Measurements from ENCODE around the gene LRRIQ1.
A peak's percentile ranks its signal among the peaks of the same experiment; 100 is the strongest.

LRRIQ1 gene

GRCh38 chr12:85095501-85095900, 59.4 kb downstream of the LRRIQ1 start:
- H3K27ac ChIP-seq = no peak overlapping the region
- DNase-seq (ENCODE audit: low spot score) = no peak
- ChIA-PET POLR2A (ENCODE audit: low non-redundant PET) (no interaction called here), CTCF (no interaction called here)
- TF ChIP-seq CTCF (conservative IDR thresholded peaks at IDR 0.05; ENCODE audit: low read depth) = no peak

GRCh38 chr12:85130646-85131045, 94.5 kb downstream of the LRRIQ1 start:
- no peak for TF ChIP-seq CTCF (conservative IDR thresholded peaks at IDR 0.05; ENCODE audit: low read depth)
- no peak overlapping the region for H3K27ac ChIP-seq
- ChIA-PET POLR2A (ENCODE audit: low non-redundant PET) (no interaction called here), CTCF (no interaction called here)
- no peak for DNase-seq (ENCODE audit: low spot score)

GRCh38 chr12:85138833-85139232, 102.7 kb downstream of the LRRIQ1 start:
- DNase-seq (ENCODE audit: low spot score) = no peak
- CTCF ChIA-PET = no interaction called here
- H3K27ac ChIP-seq = no peak overlapping the region
- POLR2A ChIA-PET (ENCODE audit: low non-redundant PET) = no interaction called here
- no peak for TF ChIP-seq CTCF (conservative IDR thresholded peaks at IDR 0.05; ENCODE audit: low read depth)

DNA sequence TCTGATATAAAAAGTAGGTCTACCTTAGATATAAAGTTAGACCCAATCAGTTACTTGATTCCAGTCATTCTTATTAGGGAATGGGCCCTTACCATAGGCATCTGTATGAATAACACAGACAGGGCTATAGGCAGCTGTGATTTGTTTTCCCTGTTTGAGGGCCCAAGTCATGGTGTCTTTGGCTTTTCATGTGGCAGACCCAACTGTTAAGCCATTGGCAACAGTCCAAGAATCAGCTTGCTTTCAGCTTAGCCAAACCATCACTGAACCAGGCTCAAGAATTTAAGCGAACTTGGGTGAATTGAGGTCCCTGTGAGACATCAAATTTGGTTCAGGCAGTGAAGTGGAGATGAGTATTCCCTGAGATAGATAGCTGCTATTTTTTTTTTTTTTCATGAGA, 111.2 kb downstream of the LRRIQ1 start:
- DNase-seq (ENCODE audit: low spot score) = no peak
- H3K27ac ChIP-seq = no peak overlapping the region
- no peak for TF ChIP-seq CTCF (conservative IDR thresholded peaks at IDR 0.05; ENCODE audit: low read depth)
- ChIA-PET POLR2A (ENCODE audit: low non-redundant PET) (no interaction called here), CTCF (no interaction called here)

GRCh38 chr12:85152311-85152729, 116.2 kb downstream of the LRRIQ1 start:
- H3K27ac ChIP-seq = no peak overlapping the region
- ChIA-PET CTCF (interaction anchor here (0.6 kb wide), 1 partner anchor 306 kb away, joined by 3 read pairs; no protein-coding TSS in a partner anchor), POLR2A (ENCODE audit: low non-redundant PET) (no interaction called here)
- DNase-seq (ENCODE audit: low spot score) = no peak
- no peak for TF ChIP-seq CTCF (conservative IDR thresholded peaks at IDR 0.05; ENCODE audit: low read depth)

DNA sequence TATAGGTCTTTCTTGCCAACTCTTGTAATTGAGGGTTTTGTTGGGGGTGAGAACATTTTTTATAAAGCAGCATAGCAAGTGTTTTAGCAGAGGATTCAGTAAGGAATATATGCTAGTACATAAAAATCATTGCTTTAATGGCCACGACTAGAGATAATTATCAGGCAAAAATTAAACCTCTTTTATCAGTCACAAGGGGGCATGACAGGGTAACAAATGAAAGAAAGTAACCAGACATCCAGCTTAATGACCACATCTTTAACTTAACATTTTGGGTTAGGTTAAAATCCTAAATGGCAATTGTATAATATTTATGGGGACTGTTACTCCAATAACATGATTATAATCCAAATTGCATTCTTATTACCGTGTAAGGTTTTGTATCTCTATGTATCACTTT, 119.6 kb downstream of the LRRIQ1 start:
- CTCF ChIA-PET = interaction anchor here (0.6 to 1.3 kb wide), 6 partner anchors 73 to 293 kb away, joined by 3 to 8 read pairs (median 4); no protein-coding TSS in a partner anchor
- peak; percentile 3 for DNase-seq (ENCODE audit: low spot score)
- peak; percentile 22; the same call in 1 of the 2 replicates for TF ChIP-seq CTCF (conservative IDR thresholded peaks at IDR 0.05; ENCODE audit: low read depth)
- POLR2A ChIA-PET (ENCODE audit: low non-redundant PET) = no interaction called here
- no peak overlapping the region for H3K27ac ChIP-seq

DNA sequence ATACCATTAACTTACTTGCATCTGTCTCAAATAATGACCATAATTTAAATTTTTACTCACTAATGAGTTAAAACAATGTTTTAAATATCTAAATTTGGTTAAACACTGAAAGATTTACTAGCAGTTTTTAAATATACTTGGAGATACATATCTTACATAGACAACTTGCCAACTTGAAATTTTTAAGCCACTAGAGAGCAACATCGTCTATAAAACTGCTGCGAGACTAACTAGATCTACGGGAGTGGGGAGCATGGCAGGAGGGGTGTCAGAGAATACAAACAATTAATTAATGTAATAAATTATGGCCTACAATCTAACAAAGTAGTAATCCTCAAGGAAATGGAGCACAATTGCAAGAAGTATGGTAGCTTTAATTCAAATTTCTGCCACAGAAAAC, 120.4 kb downstream of the LRRIQ1 start:
- no peak for TF ChIP-seq CTCF (conservative IDR thresholded peaks at IDR 0.05; ENCODE audit: low read depth)
- ChIA-PET CTCF (interaction anchor here (1.1 kb wide), 1 partner anchor 269 kb away, joined by 3 read pairs; no protein-coding TSS in a partner anchor), POLR2A (ENCODE audit: low non-redundant PET) (no interaction called here)
- no peak overlapping the region for H3K27ac ChIP-seq
- no peak for DNase-seq (ENCODE audit: low spot score)

Data from RWPE1 (cell line).